WTC11 (cell line): Measurements from ENCODE around the gene PEX1.

Experiments used
- CTCF ChIP-seq: fragments of 200-600 bp; IDR thresholded peaks from 2 replicates; pipeline ENCODE4 v1.8.0; 2022; ENCODE audit warnings: antibody characterized with exemption
- ZNF512 ChIP-seq: sonication (generic); formaldehyde crosslinking; IDR thresholded peaks from 2 replicates; pipeline ENCODE4 v1.8.1; 2022; ENCODE audit warnings: missing genetic modification reagents, borderline replicate concordance
- TF ChIP-seq, protein P1 (sequence below): sonication (generic); formaldehyde crosslinking; IDR thresholded peaks from 2 replicates; pipeline ENCODE4 v1.8.1; 2023; ENCODE audit warnings: mild to moderate bottlenecking, missing genetic modification reagents, moderate library complexity

DNA sequence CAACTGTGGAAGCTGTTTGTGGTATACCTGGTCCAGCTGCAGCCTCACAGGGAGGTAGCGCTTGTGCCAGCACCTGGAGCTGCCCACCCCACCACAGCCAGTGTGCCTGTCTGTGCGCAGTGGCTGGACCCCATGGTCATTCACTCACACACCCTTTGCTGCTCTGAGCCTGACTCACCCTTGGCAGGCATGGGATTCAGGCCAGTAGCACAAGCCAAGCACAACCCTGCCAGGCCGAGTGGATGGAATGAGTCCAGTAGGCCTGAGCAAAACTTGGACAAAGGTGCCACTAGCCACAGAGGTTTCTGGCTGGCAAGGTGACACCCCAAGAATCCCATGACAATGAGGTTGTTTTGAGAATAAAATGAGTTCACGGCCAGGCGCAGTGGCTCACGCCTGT lies 19.3 kb upstream of the PEX1 start:
- TF ChIP-seq ZNF512 (CRISPR knock-in tag) (no peak), CTCF (no peak)
- TF ChIP-seq, protein P1, sequence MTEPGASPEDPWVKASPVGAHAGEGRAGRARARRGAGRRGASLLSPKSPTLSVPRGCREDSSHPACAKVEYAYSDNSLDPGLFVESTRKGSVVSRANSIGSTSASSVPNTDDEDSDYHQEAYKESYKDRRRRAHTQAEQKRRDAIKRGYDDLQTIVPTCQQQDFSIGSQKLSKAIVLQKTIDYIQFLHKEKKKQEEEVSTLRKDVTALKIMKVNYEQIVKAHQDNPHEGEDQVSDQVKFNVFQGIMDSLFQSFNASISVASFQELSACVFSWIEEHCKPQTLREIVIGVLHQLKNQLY (CRISPR knock-in tag), result no peak
